ENCODE data around the gene OCIAD1.

DNA sequence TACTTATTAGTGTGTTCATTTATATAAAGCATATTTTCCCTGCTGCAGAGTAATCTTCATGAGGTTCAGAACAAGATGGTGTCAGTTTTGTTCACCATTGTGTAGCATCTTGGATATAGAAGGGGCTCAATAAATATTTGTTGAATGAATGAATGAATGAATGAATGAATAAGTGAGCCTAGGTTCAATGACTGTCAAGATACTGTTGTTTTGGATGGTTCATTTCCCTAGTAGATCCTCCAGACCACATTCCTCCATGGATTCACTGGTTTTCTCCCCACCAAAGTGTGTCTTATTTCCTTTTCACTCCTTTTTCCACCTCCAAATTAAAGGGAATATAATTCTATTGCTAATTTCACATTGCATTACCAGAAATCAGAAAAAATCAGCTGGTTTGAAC lies 77.8 kb downstream of the OCIAD1 start:
- TF ChIP-seq, protein P1, sequence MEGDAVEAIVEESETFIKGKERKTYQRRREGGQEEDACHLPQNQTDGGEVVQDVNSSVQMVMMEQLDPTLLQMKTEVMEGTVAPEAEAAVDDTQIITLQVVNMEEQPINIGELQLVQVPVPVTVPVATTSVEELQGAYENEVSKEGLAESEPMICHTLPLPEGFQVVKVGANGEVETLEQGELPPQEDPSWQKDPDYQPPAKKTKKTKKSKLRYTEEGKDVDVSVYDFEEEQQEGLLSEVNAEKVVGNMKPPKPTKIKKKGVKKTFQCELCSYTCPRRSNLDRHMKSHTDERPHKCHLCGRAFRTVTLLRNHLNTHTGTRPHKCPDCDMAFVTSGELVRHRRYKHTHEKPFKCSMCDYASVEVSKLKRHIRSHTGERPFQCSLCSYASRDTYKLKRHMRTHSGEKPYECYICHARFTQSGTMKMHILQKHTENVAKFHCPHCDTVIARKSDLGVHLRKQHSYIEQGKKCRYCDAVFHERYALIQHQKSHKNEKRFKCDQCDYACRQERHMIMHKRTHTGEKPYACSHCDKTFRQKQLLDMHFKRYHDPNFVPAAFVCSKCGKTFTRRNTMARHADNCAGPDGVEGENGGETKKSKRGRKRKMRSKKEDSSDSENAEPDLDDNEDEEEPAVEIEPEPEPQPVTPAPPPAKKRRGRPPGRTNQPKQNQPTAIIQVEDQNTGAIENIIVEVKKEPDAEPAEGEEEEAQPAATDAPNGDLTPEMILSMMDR (IDR thresholded peaks at IDR 0.05) = no peak
- TF ChIP-seq POLR2A (IDR thresholded peaks at IDR 0.05) = no peak

All from Peyer's patch (tissue), 4 donors.